Activated T-helper 1 cell treated with anti-CD3 and anti-CD28 coated beads, Interleukin-12 subunit alpha, Interleukin-12 subunit beta, Interleukin-2, Interleukin-4 antibody, amounts not matched to agents 30 ng/mL and 10 ng/mL and 1 ng/mL, durations not matched to agents 14 hours and 24 hours and 36 hours (primary cell): Measurements from ENCODE around the gene SYT7. TPM values are rescaled to one million over a fixed set of nuclear protein-coding genes. Genes with fewer than 3 reads are reported as not detected.
A peak's percentile ranks its signal among the peaks of the same experiment; 100 is the strongest.

Experiments
- DNase-seq: peaks from one replicate; pipeline ENCODE4 v3.0.0; 2021; ENCODE audit warnings: low spot score
- H3K27ac Mint-ChIP-seq: one replicate; pipeline ENCODE4 v1.8.0; 2021; ENCODE audit warnings: mild to moderate bottlenecking, mixed read lengths
- H3K27me3 Mint-ChIP-seq: one replicate; pipeline ENCODE4 v1.8.0; 2022; ENCODE audit warnings: mild to moderate bottlenecking, moderate library complexity, mixed read lengths; ENCODE audit not compliant: insufficient read depth
- H3K36me3 Mint-ChIP-seq: one replicate; pipeline ENCODE4 v1.8.0; 2021; ENCODE audit warnings: low read depth, mixed read lengths
- H3K4me1 Mint-ChIP-seq: one replicate; pipeline ENCODE4 v1.8.0; 2021; ENCODE audit warnings: low read depth, mixed read lengths
- H3K4me3 Mint-ChIP-seq: one replicate; pipeline ENCODE4 v1.8.0; 2021; ENCODE audit warnings: mild to moderate bottlenecking, moderate library complexity, mixed read lengths
- H3K9me3 Mint-ChIP-seq: one replicate; pipeline ENCODE4 v1.8.0; 2021; ENCODE audit warnings: mixed read lengths
- intact Hi-C: fragments of 100-400 bp; cut with micrococcal nuclease; formaldehyde crosslinking; loops from one replicate; pipeline ENCODE4 v1.15.1; 2024
- total RNA-seq: library from RNA; stranded (reverse); gene quantifications from 2 replicates; pipeline ENCODE4 v1.2.3, GENCODE V29; 2022

The SYT7 gene
- total RNA-seq, 1 donor from 2014 or later = 0.44 TPM

DNA sequence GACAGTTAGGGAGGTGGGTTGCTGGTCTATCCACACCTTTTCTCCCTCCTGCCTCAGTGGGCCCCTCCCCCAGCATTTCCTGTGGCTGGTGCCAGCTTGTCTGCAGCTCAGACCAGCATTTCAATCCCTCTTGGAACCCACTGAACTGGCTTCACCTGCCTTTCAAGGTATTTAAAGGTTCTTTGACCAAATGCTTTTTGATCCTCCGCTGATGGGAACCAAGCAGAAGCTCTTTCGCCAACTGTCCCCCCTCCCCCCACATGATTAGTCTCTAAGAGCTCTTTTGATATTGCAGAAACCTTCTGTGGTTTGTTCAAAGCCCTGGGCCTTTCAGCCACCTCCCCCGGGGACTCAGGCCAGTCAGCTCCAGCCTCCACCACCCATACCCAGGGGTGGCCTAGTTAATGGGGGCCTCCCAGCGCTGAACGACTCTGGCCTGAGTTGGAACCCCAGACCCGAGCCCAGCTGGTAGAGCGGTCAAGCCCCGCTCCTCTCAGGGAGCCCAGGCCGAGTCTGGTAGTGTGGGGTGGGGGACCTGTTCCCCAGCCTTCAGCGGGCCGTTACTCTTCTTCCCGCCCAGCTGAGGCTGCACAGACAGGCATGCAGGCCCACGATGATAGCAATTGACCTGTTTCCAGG, 6.0 kb upstream of the SYT7 start:
- Mint-ChIP-seq H3K27me3 (peaks cover 47% of the 10 kb centered on the region), H3K4me3 (no peak overlapping the region), H3K36me3 (no peaks in the 10 kb centered on the region), H3K9me3 (no peaks in the 10 kb centered on the region), H3K27ac (no peak overlapping the region), H3K4me1 (peaks cover 8% of the 10 kb centered on the region)
- DNase-seq = no peak
- intact Hi-C loops = no loop called here

DNA sequence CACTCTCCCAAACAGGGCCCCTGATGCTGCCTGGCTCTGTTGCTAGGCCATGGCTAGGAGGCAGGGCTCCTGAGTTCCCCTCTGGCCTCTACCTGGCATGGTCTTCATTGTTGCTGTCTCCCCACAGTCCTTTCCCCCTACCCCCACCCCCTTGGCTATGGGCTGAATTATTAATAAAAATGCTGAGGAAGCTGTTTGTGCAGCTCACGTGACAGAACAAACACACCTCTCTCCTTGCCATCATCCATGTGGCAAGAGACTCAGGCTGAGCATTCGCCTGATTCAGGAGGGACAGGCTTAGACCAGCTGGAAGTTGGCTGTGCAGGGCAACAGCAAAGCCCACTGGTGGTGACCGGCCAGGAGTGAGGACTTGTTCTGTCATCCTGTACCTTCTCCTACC, 4.2 kb upstream of the SYT7 start:
- Mint-ChIP-seq H3K27me3 (peaks cover 49% of the 10 kb centered on the region), H3K4me1 (peaks cover 14% of the 10 kb centered on the region), H3K36me3 (no peaks in the 10 kb centered on the region), H3K9me3 (no peaks in the 10 kb centered on the region), H3K4me3 (no peak overlapping the region), H3K27ac (no peak overlapping the region)
- no peak for DNase-seq
- intact Hi-C loops = loop anchor here (1.0 kb wide), 1 partner anchor 23 kb away; no protein-coding TSS in a partner anchor

DNA sequence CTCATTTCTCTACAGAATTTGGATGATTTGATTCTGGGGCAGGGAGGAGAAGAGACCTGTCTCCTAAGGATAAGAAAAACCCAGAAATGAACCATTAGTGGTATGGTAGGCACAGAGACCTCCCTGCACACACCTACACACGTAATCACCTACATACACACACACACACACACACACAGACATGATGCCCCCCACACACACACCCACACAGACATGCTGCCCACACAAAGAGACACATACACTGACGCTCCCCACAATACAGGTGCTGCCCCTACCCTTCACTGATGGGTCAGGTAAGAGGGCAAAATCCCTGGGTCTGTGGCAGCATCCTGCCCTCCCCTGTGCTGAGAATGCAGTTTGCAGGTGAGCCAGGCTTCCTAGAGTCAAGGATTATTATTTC, 1.1 kb upstream of the SYT7 start:
- H3K27ac Mint-ChIP-seq = peak overlapping the region; percentile 9
- no peaks in the 10 kb centered on the region for H3K9me3 Mint-ChIP-seq
- no peak for DNase-seq
- peak overlapping the region; percentile 80 for H3K4me3 Mint-ChIP-seq
- no peaks in the 10 kb centered on the region for H3K36me3 Mint-ChIP-seq
- peaks cover 9% of the 10 kb centered on the region for H3K4me1 Mint-ChIP-seq
- intact Hi-C loops = no loop called here
- H3K27me3 Mint-ChIP-seq = peaks cover 50% of the 10 kb centered on the region

DNA sequence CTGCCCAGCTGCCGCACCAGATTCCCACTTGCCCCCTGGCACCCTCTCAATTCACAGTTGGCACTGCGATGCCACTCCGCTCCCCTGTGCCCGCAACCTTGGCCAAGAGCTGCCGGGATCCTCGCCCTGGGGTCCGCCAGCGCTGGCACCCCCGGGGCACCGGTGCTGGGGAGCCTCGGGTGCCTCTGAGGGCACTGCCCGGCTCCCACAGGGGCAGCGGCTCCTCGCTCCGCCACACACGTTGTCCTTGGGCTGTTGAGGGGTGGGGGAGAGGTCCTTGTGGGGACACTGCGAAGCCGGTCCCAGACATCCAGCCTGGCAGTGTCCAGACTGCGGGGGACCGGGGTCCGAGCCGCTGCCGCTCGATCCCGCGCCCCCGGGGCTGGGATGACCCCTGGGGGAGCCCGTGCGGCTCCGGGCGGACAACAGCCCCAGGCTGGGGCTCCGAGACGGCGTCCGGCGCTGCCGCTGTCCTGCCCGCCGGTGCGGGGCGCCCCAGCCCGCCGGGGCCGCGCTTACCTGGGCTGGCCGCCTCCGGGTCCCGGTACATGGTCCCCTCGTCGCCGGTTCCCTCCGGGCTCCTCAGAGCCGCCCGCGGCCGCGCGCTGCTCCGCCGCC, 496 bp downstream of the SYT7 start:
- Mint-ChIP-seq H3K36me3 (no peaks in the 10 kb centered on the region), H3K27ac (no peak overlapping the region), H3K4me1 (peaks cover 9% of the 10 kb centered on the region), H3K9me3 (no peaks in the 10 kb centered on the region), H3K4me3 (peak overlapping the region; percentile 63), H3K27me3 (peaks cover 41% of the 10 kb centered on the region)
- intact Hi-C loops = no loop called here
- no peak for DNase-seq

DNA sequence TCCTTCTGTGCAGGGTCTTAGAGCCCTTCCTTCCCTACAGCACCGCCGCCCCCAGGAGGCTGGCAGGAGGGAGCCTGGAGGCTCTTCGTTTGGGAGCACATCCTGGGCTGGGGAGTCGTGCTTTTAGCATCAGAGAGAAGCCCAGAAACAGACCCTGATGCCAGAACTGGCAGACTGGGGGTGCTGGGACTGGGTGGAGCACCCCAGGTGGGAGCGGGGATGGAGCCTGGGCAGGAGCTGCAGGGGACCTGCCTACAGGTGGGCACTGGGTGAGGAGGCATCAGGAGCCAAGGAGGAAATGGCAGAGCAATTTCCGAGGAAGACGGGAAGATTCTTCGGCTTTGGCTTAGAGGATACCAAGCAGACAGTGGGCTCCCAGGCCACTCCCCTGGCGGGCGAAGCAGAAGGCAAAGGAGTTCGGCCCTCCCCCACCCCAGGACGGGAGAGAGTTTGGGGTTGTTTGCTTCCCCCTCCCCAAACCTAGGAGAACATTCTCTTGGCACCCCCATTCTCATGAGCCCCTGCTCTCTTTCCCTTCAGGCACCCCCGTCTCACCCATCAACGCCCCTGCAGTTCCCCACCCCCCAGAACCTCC, 1.1 kb downstream of the SYT7 start:
- H3K4me3 Mint-ChIP-seq = peak overlapping the region; percentile 63
- DNase-seq = no peak
- H3K36me3 Mint-ChIP-seq = no peaks in the 10 kb centered on the region
- no peak overlapping the region for H3K27ac Mint-ChIP-seq
- H3K4me1 Mint-ChIP-seq = peaks cover 9% of the 10 kb centered on the region
- peaks cover 41% of the 10 kb centered on the region for H3K27me3 Mint-ChIP-seq
- intact Hi-C loops = no loop called here
- no peaks in the 10 kb centered on the region for H3K9me3 Mint-ChIP-seq

DNA sequence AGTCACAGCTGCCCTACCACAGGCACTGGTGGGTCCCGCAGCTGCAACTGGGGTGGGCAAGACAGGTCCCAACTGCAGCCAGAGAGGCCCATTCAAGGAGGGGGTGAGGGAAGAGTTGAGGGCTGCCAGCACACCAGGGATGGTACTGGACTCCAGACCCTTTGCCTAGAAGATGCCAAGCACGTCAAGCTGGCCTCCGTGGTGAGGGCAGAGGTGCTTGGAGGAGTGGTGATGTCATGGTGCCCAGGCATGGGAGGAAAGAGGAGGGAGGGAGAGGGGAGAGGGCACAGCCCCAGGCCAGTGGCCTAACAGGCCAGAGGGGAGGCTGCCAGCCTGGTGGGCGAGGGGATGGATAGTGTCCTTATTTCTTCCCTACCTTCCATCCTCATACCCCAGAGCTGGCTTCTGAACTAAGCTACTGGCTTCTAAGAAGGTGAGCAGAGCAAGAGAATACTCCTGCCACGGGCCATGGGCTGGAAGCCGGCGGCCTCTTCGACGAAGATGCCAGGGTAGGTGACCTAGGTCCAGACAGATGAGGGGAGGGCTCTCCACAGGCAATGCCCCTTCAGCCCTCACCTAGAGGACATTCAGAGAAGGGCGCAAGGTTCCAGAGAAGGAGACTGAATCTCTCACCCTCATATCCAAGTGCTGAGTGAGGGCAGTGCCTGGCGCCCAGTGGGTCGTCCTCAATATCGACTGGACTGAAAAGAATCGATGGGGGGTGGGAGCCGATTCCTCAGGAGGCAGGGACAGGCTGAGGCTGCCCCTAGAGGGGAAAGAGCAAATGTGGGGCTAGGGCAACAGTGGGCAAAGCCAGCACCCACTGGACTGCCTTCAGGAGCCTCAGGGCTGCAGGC, 1.8 kb downstream of the SYT7 start:
- Mint-ChIP-seq H3K9me3 (no peaks in the 10 kb centered on the region), H3K27me3 (peaks cover 41% of the 10 kb centered on the region), H3K4me3 (peak overlapping the region; percentile 63), H3K36me3 (no peaks in the 10 kb centered on the region), H3K4me1 (peaks cover 9% of the 10 kb centered on the region), H3K27ac (no peak overlapping the region)
- no peak for DNase-seq
- intact Hi-C loops = no loop called here

DNA sequence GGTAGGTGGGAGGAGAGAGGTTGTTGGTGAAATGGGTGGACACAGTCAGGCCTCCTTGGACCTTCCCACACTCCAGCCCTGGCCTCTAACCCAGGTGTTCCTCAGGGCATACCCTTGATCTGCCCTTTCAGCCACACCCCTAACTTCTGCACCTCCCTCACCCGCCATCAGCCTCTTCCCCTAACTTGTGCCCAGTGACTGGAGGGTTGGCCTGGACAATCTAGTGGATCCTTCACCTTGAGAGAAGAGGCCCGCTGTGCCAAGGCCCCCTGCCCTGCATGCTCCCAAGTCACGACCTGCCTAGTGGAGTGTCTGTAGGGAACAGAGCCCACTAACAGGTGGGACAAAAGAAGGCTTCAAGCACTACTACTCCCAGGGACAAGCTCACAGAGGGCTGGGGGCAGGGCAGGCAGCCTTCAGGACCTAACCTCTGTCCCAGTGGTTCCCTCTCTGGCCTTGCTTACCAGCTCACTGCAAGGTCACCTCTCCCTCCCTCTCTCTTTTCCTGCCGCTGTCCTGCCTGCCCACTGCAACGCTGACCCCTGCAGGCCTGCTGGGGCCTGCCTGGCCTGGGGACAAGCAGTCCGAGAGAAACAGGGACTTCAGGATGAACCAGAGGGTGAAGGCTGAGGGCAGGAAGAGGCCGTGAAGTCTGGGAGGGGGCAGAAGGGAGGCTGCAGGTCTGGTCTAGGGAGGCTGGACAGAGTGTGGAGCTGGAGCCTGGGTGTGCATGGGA, 3.3 kb downstream of the SYT7 start:
- Mint-ChIP-seq H3K36me3 (no peaks in the 10 kb centered on the region), H3K4me1 (peaks cover 9% of the 10 kb centered on the region), H3K4me3 (no peak overlapping the region), H3K27me3 (peaks cover 33% of the 10 kb centered on the region), H3K9me3 (no peaks in the 10 kb centered on the region), H3K27ac (no peak overlapping the region)
- intact Hi-C loops = no loop called here
- DNase-seq = no peak

DNA sequence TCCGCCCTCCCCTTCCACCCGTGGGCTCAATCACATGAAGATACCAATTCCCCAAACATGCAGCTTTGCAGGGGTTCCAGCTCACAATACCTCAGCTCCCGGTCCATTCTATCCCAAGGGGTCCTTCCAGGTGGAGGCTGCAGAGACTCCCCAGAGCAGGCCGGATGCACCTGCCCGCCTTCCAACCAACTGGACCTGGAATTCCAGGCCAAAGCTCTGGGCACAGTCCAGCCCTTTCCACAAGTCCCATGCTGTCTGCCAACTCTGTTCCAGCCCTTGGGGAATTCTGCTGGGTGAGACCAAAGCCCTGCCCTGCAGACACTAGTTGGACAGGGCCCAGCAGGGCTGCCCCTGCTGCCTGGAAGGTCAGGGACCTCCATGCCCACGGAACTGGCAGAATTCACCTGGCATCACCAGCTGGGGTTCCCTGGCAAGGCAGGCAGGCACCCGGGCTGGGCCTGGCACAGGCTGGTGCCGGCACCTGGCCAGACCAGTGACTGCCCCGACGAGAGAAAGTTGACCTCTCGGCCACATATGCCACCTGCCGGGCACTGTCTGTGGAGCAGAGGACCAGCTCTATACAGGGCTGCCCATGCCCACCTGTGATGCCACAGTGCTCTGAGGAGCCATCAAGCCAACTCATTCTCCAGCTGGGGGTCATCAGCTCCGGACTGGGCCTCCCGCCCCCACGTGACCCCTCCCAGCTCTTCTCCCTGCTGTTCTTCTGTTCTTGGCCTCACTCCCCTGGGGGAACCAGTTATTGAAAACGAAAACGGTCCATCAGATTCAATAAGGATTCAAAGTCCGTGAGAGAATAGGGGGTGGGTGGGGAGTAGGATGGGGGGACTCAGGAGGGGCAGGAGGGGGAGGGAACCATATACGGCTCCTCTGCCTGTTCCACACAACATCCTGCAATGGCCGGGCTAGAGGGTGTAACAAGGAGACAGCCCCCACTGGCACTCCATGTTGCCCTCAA, 4.7 kb downstream of the SYT7 start:
- H3K4me1 Mint-ChIP-seq = no peaks in the 10 kb centered on the region
- DNase-seq = no peak
- H3K4me3 Mint-ChIP-seq = no peak overlapping the region
- no peaks in the 10 kb centered on the region for H3K36me3 Mint-ChIP-seq
- no peak overlapping the region for H3K27ac Mint-ChIP-seq
- no peaks in the 10 kb centered on the region for H3K9me3 Mint-ChIP-seq
- intact Hi-C loops = loop anchor here (1.0 kb wide), 1 partner anchor 37 kb away; no protein-coding TSS in a partner anchor
- H3K27me3 Mint-ChIP-seq = peaks cover 20% of the 10 kb centered on the region

DNA sequence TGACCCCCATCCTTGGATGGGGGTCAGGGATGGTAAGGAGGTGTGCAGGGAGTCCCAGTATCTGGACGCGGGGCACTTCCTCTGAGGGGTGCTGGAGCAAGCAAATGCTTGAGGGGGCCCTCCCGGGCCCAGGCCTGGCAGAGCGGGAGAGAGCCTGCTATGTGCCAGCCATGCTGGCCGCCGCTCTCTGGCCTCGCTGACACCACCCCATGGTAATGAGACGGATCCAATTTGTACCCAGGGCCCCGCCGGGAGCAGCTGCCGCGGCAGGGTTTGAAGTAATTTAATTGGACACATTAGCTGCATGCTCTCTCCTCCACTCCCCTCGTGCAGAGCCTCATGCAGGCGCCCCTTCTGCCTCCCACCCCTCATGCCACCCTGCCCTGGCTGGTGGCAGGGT, 6.3 kb downstream of the SYT7 start:
- peaks cover 19% of the 10 kb centered on the region for H3K27me3 Mint-ChIP-seq
- no peak overlapping the region for H3K4me3 Mint-ChIP-seq
- H3K27ac Mint-ChIP-seq = no peak overlapping the region
- no peak for DNase-seq
- H3K36me3 Mint-ChIP-seq = no peaks in the 10 kb centered on the region
- no peaks in the 10 kb centered on the region for H3K9me3 Mint-ChIP-seq
- intact Hi-C loops = loop anchor here (1.0 kb wide), 1 partner anchor 39 kb away; no protein-coding TSS in a partner anchor
- H3K4me1 Mint-ChIP-seq = no peaks in the 10 kb centered on the region

DNA sequence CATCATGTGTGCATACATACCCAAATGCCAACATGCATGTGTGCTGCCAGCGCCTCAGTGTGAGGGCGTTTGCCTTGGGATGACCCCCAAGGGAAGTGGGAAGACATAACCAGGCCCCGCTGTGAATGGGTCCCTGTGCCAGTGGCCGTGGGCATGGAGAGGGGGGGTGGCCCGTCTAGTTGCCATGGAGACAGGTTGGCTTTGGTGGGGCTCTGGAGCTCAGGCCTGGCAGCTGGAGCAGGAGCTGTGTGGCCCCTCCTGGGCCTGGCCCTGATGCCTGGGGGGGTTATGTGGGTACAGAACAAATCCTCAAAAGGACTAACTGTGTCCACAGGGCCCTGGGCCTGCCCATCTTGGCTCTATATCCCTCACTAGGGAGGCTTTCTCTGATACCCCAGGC, 8.0 kb downstream of the SYT7 start:
- intact Hi-C loops = no loop called here
- Mint-ChIP-seq H3K4me1 (no peaks in the 10 kb centered on the region), H3K9me3 (no peaks in the 10 kb centered on the region), H3K27ac (no peak overlapping the region), H3K36me3 (no peaks in the 10 kb centered on the region), H3K4me3 (no peak overlapping the region), H3K27me3 (peaks cover 10% of the 10 kb centered on the region)
- DNase-seq = no peak

DNA sequence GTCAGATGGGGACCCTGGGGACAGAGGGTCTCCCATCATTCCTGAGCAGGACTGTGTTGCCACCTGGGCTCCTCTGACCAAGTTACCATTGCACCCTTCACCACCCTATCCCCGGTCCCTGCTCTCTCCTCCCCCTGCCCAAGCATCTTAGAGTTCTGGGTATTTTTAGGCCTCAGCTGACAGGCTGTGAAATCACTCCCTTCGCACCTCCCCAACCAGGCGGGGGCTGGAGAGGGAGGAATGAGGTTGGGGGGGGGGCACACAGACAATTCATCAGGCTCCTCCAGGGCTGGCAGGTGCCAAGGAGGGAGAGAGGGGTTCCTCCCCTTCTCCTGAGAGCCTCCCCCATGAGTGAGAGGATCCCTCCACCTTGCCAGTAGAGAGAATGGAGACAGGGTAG, 9.0 kb downstream of the SYT7 start:
- H3K27ac Mint-ChIP-seq = no peak overlapping the region
- no peak for DNase-seq
- H3K4me1 Mint-ChIP-seq = no peaks in the 10 kb centered on the region
- H3K27me3 Mint-ChIP-seq = peaks cover 14% of the 10 kb centered on the region
- H3K4me3 Mint-ChIP-seq = no peak overlapping the region
- H3K9me3 Mint-ChIP-seq = no peaks in the 10 kb centered on the region
- intact Hi-C loops = no loop called here
- H3K36me3 Mint-ChIP-seq = no peaks in the 10 kb centered on the region
